SU-DHL-6 (cell line): ENCODE measurements around the gene PCLO.

Experiments
- EZH2phosphoT487 ChIP-seq: fragments of 200-600 bp; sonication (generic), shearing (Covaris generic); conservative IDR thresholded peaks from 2 replicates; pipeline ENCODE4 v1.6.1; 2018; ENCODE audit warnings: mild to moderate bottlenecking, antibody characterized with exemption, low read length, moderate library complexity, mixed read lengths
- TF ChIP-seq, protein P1 (sequence below): fragments of 200-600 bp; sonication (generic); IDR thresholded peaks from one replicate; pipeline ENCODE4 v1.5.1; 2017; ENCODE audit warnings: antibody characterized with exemption, mild to moderate bottlenecking, low read length, moderate library complexity; ENCODE audit not compliant: insufficient read depth, poor library complexity, severe bottlenecking

- TF ChIP-seq, protein P1, sequence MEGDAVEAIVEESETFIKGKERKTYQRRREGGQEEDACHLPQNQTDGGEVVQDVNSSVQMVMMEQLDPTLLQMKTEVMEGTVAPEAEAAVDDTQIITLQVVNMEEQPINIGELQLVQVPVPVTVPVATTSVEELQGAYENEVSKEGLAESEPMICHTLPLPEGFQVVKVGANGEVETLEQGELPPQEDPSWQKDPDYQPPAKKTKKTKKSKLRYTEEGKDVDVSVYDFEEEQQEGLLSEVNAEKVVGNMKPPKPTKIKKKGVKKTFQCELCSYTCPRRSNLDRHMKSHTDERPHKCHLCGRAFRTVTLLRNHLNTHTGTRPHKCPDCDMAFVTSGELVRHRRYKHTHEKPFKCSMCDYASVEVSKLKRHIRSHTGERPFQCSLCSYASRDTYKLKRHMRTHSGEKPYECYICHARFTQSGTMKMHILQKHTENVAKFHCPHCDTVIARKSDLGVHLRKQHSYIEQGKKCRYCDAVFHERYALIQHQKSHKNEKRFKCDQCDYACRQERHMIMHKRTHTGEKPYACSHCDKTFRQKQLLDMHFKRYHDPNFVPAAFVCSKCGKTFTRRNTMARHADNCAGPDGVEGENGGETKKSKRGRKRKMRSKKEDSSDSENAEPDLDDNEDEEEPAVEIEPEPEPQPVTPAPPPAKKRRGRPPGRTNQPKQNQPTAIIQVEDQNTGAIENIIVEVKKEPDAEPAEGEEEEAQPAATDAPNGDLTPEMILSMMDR = no peak
- TF ChIP-seq EZH2phosphoT487 = no peak
These were observed 126.6 kb downstream of the PCLO start for GRCh38 chr7:83036130-83036529.
